AG09319 (cell line): ENCODE results near the gene CST11.

Experiments
- DNase-seq: peaks from one replicate; pipeline ENCODE4 v3.0.0-alpha.2; 2010; ENCODE audit warnings: low read depth; ENCODE audit errors: extremely low read depth
- CTCF ChIP-seq: IDR thresholded peaks from 2 replicates; pipeline ENCODE4 v1.5.1; 2011; ENCODE audit warnings: low read depth, mild to moderate bottlenecking, inconsistent platforms, low read length, moderate library complexity

The CST11 gene

GRCh38 chr20:23417861-23418260, 34.8 kb downstream of the CST11 start:
- TF ChIP-seq CTCF = no peak

DNA sequence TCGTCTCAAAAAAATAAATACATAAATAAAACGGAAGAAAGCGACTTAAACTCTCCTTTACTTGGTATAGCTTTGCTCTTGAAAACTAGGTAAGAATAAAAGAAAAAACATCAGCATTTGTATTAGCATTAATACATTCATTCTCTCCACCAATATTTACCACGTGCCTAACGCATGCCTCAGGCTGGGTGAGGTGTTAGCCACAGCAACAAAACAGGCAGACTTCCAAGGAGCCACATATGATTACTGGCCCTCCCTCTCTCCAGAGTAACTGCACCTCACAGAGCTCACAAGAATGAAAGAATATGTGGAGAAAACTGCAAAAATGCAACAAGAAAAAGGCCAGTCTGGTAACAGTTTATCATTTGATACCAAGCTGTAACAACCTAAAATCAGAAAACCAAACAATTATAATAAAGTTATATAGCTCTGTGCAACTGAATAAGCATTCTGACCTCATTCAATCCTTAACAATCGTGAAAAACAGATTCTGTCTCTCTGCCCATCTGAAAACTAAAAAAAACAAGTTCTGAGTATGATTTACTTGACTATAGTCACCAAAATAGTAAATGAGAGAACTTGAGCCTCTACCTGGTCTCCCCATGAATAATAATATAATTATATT, 36.6 kb downstream of the CST11 start:
- TF ChIP-seq CTCF = no peak
- no peak for DNase-seq

More at GRCh38 chr20:23417861-23418260, 34.8 kb downstream of the CST11 start:
- no peak for DNase-seq

DNA sequence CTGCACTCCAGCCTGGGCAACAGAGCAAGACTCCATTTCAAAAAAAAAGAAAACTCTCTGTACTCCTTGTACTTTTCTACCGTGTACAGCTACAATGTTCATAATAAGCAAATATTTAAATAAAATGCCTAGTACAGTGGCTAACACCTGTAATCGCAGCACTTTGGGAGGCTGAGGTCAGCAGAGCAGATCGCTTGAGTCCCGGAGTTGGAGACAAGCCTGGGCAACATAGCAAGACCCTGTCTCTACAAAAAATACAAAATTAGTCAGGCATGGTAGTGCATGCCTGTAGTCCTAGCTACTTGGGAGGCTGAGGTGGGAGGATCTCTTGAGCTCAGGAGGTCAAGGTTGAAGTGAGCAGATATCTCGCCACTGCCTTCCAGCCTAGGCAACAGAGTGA, 37.1 kb downstream of the CST11 start:
- no peak for TF ChIP-seq CTCF
- DNase-seq = no peak

DNA sequence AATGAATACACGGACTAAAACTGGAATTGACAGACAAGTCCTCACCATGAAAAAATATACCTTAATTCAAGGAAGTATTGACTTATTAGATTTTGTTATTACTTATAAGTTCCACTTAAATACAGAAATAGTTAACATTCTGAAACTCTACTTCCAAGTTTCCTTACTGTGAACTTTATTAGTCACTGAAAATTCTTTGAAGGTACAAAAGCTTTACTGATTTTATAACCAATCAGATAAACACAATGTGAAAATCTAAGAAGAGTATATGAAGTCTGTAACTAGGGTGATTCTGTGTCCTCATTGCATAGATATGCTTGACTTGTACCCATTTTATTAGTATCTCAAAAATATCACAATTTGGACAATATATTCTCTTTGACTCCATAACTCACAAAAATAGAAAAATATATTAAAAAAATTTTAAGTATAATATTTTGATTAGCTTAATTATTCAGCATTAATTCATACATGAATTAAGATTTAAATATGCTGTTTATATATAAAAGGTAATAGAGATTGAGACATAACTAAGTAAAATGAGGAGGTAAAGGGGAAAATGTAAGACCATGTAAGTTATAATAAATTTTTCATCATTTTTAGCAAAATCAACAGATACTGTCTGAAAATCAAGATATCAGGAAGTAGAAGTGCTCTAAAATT, 38.0 kb downstream of the CST11 start:
- DNase-seq = no peak
- TF ChIP-seq CTCF = no peak

- TF ChIP-seq CTCF = no peak
Observed at GRCh38 chr20:23413862-23414422, 38.7 kb downstream of the CST11 start.

DNA sequence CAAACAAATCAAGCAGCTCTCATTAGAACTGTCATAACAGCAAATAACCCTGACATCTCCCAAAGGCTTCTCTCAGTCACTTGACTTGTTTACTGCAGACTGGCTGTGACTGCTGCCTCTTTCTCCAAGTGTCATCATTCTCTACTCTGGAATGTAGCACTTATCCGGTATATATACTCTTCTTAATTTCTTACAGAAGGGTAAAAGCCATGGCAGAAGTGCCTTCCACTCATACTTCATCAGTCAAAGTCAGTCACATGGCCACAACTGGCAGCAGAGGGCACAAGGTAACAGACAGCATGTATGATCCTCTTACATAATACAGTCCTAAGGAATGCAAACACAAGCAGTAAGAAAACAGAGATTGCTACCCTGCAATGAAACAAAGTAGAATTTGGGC, 40.6 kb downstream of the CST11 start:
- no peak for TF ChIP-seq CTCF
- DNase-seq = no peak

More at GRCh38 chr20:23413862-23414422, 38.7 kb downstream of the CST11 start:
- no peak for DNase-seq
